GM15510 (cell line): Measurements from ENCODE around the gene NCR3LG1.

ENCODE experiments used
- POLR2A ChIP-seq: IDR thresholded peaks from 3 replicates; pipeline ENCODE4 v1.6.1; 2011; ENCODE audit warnings: borderline replicate concordance; ENCODE audit not compliant: insufficient read length; ENCODE audit errors: extremely low read depth

Gene NCR3LG1

GRCh38 chr11:17399236-17399635 is 47.6 kb downstream of the NCR3LG1 start:
- TF ChIP-seq POLR2A = no peak

- no peak for TF ChIP-seq POLR2A
Measured at GRCh38 chr11:17400048-17400775, 48.6 kb downstream of the NCR3LG1 start.

GRCh38 chr11:17401316-17401715 is 49.7 kb downstream of the NCR3LG1 start:
- TF ChIP-seq POLR2A = no peak

- TF ChIP-seq POLR2A = no peak
Measured at GRCh38 chr11:17401841-17402240, 50.2 kb downstream of the NCR3LG1 start.

GRCh38 chr11:17402486-17402885 is 50.9 kb downstream of the NCR3LG1 start:
- no peak for TF ChIP-seq POLR2A

- TF ChIP-seq POLR2A = no peak
Measured at GRCh38 chr11:17403980-17404759, 52.6 kb downstream of the NCR3LG1 start.

- TF ChIP-seq POLR2A = no peak
Measured at GRCh38 chr11:17405232-17406005, 53.8 kb downstream of the NCR3LG1 start.

- no peak for TF ChIP-seq POLR2A
Measured at GRCh38 chr11:17406082-17406817, 54.6 kb downstream of the NCR3LG1 start.

- no peak for TF ChIP-seq POLR2A
Measured at GRCh38 chr11:17406818-17407149, 55.2 kb downstream of the NCR3LG1 start.

GRCh38 chr11:17407575-17407974 is 56.0 kb downstream of the NCR3LG1 start:
- TF ChIP-seq POLR2A = no peak

GRCh38 chr11:17408026-17408425 is 56.4 kb downstream of the NCR3LG1 start:
- no peak for TF ChIP-seq POLR2A

GRCh38 chr11:17408641-17409040 is 57.0 kb downstream of the NCR3LG1 start:
- TF ChIP-seq POLR2A = no peak

- TF ChIP-seq POLR2A = no peak
Measured at GRCh38 chr11:17410606-17411379, 59.2 kb downstream of the NCR3LG1 start.

- no peak for TF ChIP-seq POLR2A
Measured at GRCh38 chr11:17411418-17411817, 59.8 kb downstream of the NCR3LG1 start.
